Astrocyte (in vitro differentiated cells and primary cell): Measurements from ENCODE around the gene KLHL11. TPM values are rescaled to one million over a fixed set of nuclear protein-coding genes. Genes with fewer than 3 reads are reported as not detected.

ENCODE experiments used
- DNase-seq: peaks from one replicate; pipeline ENCODE4 v3.0.0-alpha.2; 2010; ENCODE audit warnings: low read depth
- FAIRE-seq: peaks from 2 replicates; lab custom pipeline; 2011; peaks lifted over from hg19 to GRCh38; lab: Jason Lieb, UNC
- H2AFZ ChIP-seq: 2 replicates; pipeline ENCODE4 v1.6.0; 2012; ENCODE audit warnings: low read depth, low read length, inconsistent platforms
- H3K27ac ChIP-seq: 2 replicates; pipeline ENCODE4 v1.5.1; 2011; ENCODE audit warnings: low read depth, low read length, inconsistent platforms
- H3K27me3 ChIP-seq: 2 replicates; pipeline ENCODE4 v1.6.0; 2011; ENCODE audit warnings: low read length, inconsistent platforms; ENCODE audit not compliant: insufficient read depth
- H3K36me3 ChIP-seq: 2 replicates; pipeline ENCODE4 v1.5.1; 2011; ENCODE audit warnings: low read length, inconsistent platforms; ENCODE audit not compliant: insufficient read depth
- H3K4me1 ChIP-seq: 2 replicates; pipeline ENCODE4 v1.5.1; 2011; ENCODE audit warnings: low read length, inconsistent platforms; ENCODE audit not compliant: insufficient read depth
- H3K4me2 ChIP-seq: 2 replicates; pipeline ENCODE4 v1.6.0; 2012; ENCODE audit warnings: low read length, inconsistent platforms
- H3K4me3 ChIP-seq: 2 replicates; pipeline ENCODE4 v1.5.1; 2011; ENCODE audit warnings: low read depth, mild to moderate bottlenecking, low read length, inconsistent platforms; ENCODE audit not compliant: insufficient read depth
- H3K79me2 ChIP-seq: 2 replicates; pipeline ENCODE4 v1.6.0; 2012; ENCODE audit warnings: mild to moderate bottlenecking, low read length, inconsistent platforms; ENCODE audit not compliant: insufficient read depth
- H3K9ac ChIP-seq: 2 replicates; pipeline ENCODE4 v1.6.0; 2012; ENCODE audit warnings: mild to moderate bottlenecking, low read length, inconsistent platforms
- H3K9me3 ChIP-seq: 2 replicates; pipeline ENCODE4 v1.5.1; 2012; ENCODE audit warnings: low read depth, mild to moderate bottlenecking, low read length, inconsistent platforms; ENCODE audit not compliant: insufficient read depth
- H4K20me1 ChIP-seq: 2 replicates; pipeline ENCODE4 v1.6.0; 2012; ENCODE audit warnings: low read length, inconsistent platforms; ENCODE audit not compliant: insufficient read depth
- H3K27ac Mint-ChIP-seq: one replicate; pipeline ENCODE4 v1.8.0; 2021; ENCODE audit warnings: mild to moderate bottlenecking, mixed read lengths; ENCODE audit not compliant: unreplicated experiment
- H3K27me3 Mint-ChIP-seq: one replicate; pipeline ENCODE4 v1.8.0; 2021; ENCODE audit warnings: low read depth, mixed read lengths; ENCODE audit not compliant: unreplicated experiment
- H3K36me3 Mint-ChIP-seq: one replicate; pipeline ENCODE4 v1.8.0; 2021; ENCODE audit warnings: low read depth, mixed read lengths; ENCODE audit not compliant: unreplicated experiment
- H3K4me1 Mint-ChIP-seq: one replicate; pipeline ENCODE4 v1.8.0; 2021; ENCODE audit warnings: low read depth, mixed read lengths; ENCODE audit not compliant: unreplicated experiment
- H3K4me3 Mint-ChIP-seq: one replicate; pipeline ENCODE4 v1.8.0; 2021; ENCODE audit warnings: mild to moderate bottlenecking, moderate library complexity, mixed read lengths; ENCODE audit not compliant: unreplicated experiment
- H3K9me3 Mint-ChIP-seq: one replicate; pipeline ENCODE4 v1.8.0; 2021; ENCODE audit warnings: mild to moderate bottlenecking, mixed read lengths; ENCODE audit not compliant: unreplicated experiment
- EZH2 ChIP-seq: IDR thresholded peaks from 2 replicates; pipeline ENCODE4 v1.6.1; 2012; ENCODE audit warnings: mild to moderate bottlenecking, low read length, inconsistent platforms; ENCODE audit not compliant: insufficient read depth
- total RNA-seq: library from RNA; stranded (reverse); gene quantifications from 2 replicates; pipeline ENCODE4 v1.2.1, GENCODE V29; 2021
- TF ChIP-seq, protein P1 (sequence below): IDR thresholded peaks from 2 replicates; pipeline ENCODE4 v1.5.1; 2011; ENCODE audit warnings: low read depth, mild to moderate bottlenecking, inconsistent platforms, low read length, moderate library complexity; ENCODE audit not compliant: insufficient read depth

The KLHL11 gene
- total RNA-seq, 1 donor from 2014 or later = 12.8 TPM

DNA sequence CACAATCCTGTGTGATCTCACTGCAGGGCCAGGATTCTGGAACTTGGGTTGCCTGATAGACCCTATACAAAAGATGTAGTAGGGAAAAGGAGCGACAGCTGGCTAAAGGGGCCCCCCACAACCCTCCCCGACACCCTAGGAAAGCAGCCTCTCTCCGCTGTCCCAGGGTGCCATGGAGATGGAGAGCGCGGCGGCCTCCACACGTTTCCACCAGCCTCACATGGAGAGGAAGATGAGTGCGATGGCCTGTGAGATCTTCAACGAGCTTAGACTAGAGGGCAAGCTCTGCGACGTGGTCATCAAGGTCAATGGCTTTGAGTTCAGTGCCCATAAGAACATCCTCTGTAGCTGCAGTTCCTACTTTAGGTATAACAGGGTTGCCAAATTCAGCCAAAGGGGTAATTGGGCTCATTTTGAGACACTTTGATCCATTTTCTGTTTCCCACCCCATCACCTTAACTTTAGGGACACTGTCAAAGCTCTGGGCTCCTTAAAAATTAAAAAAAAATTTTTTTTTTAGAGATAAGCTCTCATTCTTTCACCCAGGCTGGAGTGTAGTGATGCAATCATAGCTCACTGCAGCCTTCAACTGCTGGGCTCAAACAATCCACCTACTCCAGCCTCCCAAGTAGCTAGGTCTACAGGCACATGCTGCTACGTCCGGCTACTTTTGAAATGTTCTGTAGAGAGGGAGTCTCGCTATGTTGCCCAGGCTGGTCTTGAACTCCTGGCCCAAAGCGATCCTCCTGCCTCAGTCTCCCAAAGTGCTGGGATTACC, 27.3 kb downstream of the KLHL11 start, which contains the start of gene KLHL10:
TSS of gene KLHL10 (plus strand) at position 65 of the 778 bp plus-strand sequence. CDS start at position 173, 108 bp downstream.
- H3K36me3 Mint-ChIP-seq = peaks cover 3% of the 10 kb centered on the region
- FAIRE-seq (no peak), DNase-seq (no peak)
- peaks cover 11% of the 10 kb centered on the region for H4K20me1 ChIP-seq
- H3K4me3 Mint-ChIP-seq = peak within 1 kb of the TSS; percentile 86
- H3K27me3 ChIP-seq = no peaks in the 10 kb centered on the region
- no peak within 1 kb of the TSS for H3K27ac ChIP-seq
- TF ChIP-seq EZH2 = no peak
- TF ChIP-seq, protein P1, sequence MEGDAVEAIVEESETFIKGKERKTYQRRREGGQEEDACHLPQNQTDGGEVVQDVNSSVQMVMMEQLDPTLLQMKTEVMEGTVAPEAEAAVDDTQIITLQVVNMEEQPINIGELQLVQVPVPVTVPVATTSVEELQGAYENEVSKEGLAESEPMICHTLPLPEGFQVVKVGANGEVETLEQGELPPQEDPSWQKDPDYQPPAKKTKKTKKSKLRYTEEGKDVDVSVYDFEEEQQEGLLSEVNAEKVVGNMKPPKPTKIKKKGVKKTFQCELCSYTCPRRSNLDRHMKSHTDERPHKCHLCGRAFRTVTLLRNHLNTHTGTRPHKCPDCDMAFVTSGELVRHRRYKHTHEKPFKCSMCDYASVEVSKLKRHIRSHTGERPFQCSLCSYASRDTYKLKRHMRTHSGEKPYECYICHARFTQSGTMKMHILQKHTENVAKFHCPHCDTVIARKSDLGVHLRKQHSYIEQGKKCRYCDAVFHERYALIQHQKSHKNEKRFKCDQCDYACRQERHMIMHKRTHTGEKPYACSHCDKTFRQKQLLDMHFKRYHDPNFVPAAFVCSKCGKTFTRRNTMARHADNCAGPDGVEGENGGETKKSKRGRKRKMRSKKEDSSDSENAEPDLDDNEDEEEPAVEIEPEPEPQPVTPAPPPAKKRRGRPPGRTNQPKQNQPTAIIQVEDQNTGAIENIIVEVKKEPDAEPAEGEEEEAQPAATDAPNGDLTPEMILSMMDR = no peak
- peaks cover 17% of the 10 kb centered on the region for H3K79me2 ChIP-seq
- peaks cover 7% of the 10 kb centered on the region for H3K4me1 ChIP-seq
- H3K9me3 ChIP-seq = no peaks in the 10 kb centered on the region
- no peaks in the 10 kb centered on the region for H3K9me3 Mint-ChIP-seq
- H3K27ac Mint-ChIP-seq = no peak within 1 kb of the TSS
- peak within 1 kb of the TSS; percentile 93 for H2AFZ ChIP-seq
- peaks cover 5% of the 10 kb centered on the region for H3K27me3 Mint-ChIP-seq
- peak within 1 kb of the TSS; percentile 88 for H3K4me2 ChIP-seq
- peaks cover 3% of the 10 kb centered on the region for H3K4me1 Mint-ChIP-seq
- H3K9ac ChIP-seq = peak within 1 kb of the TSS; percentile 80
- no peaks in the 10 kb centered on the region for H3K36me3 ChIP-seq
- H3K4me3 ChIP-seq = no peak within 1 kb of the TSS

DNA sequence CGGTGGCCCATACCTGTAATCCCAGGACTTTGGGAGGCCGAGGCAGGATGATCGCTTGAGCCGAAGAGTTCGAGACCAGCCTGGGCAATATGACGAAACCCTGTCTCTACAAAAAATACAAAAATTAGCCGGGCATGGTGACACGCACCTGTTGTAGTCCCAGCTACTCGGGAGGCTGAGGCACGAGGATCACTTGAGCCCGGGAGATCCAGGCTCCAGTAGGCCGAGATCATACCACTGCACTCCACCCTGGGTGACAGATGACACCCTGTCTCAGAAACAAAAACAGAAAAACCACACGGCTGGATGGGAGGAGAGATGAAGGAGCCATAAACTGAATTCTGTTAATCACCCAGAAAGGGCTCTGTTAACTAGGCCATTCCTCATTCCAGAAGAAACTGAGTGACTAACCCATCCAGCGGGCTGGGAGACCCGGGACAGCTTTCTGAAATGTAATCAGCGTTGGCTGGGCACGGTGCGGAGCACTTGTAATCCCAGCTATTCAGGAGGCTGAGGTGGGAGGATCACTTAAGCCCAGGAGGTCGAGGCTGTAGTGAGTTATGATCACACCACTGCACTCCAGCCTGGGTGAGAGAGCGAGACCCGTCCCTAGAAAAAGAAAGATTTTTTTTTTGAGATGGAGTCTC, 28.6 kb downstream of the KLHL11 start:
- H4K20me1 ChIP-seq = peaks cover 11% of the 10 kb centered on the region
- Mint-ChIP-seq H3K27me3 (peaks cover 3% of the 10 kb centered on the region), H3K4me1 (peaks cover 3% of the 10 kb centered on the region), H3K4me3 (peak overlapping the region; percentile 86), H3K36me3 (peaks cover 3% of the 10 kb centered on the region), H3K9me3 (no peaks in the 10 kb centered on the region), H3K27ac (no peak overlapping the region)
- peaks cover 3% of the 10 kb centered on the region for H3K36me3 ChIP-seq
- H3K4me2 ChIP-seq = peak overlapping the region; percentile 88
- H2AFZ ChIP-seq = peak overlapping the region; percentile 93
- H3K4me1 ChIP-seq = peaks cover 7% of the 10 kb centered on the region
- peak overlapping the region; percentile 80 for H3K9ac ChIP-seq
- H3K79me2 ChIP-seq = peaks cover 17% of the 10 kb centered on the region
- H3K4me3 ChIP-seq = peak overlapping the region; percentile 66
- no peaks in the 10 kb centered on the region for H3K9me3 ChIP-seq
- no peak overlapping the region for H3K27ac ChIP-seq
- TF ChIP-seq, protein P1 = no peak
- no peak for TF ChIP-seq EZH2
- H3K27me3 ChIP-seq = no peaks in the 10 kb centered on the region
- DNase-seq (no peak), FAIRE-seq (no peak)
